ENCODE data around the gene GON4L.
"Not testable (repeated sequence)": the region's sequence is repeated elsewhere in the genome, so short reads cannot be mapped to it uniquely, and the experiment has no call there.

Gene GON4L

GRCh38 chr1:155873860-155874259 is 16.8 kb upstream of the GON4L start:
- peak; percentile 18 to 50 for DNase-seq

- no peak for DNase-seq
Measured at GRCh38 chr1:155872527-155872926, 15.5 kb upstream of the GON4L start.

- DNase-seq: peak; percentile 82 to 96
Measured at GRCh38 chr1:155871390-155871789, 14.4 kb upstream of the GON4L start.

- no peak for DNase-seq
Measured at GRCh38 chr1:155867766-155868165, 10.8 kb upstream of the GON4L start.

- no peak for DNase-seq
Measured at GRCh38 chr1:155864393-155864792, 7.4 kb upstream of the GON4L start.

- no peak for DNase-seq
Measured at GRCh38 chr1:155861896-155862295, 4.9 kb upstream of the GON4L start.

GRCh38 chr1:155860970-155861510 is 4.0 kb upstream of the GON4L start:
- DNase-seq: peak; percentile 55 to 62

- DNase-seq: peak; percentile 91 to 92
Measured at GRCh38 chr1:155859881-155860871, 3.2 kb upstream of the GON4L start.

GRCh38 chr1:155859234-155859829 is 2.3 kb upstream of the GON4L start, which contains the start of gene SYT11:
Gene SYT11 (plus strand): TSS chr1:155859567. CDS start chr1:155859762, 195 bp downstream.
- peak; percentile 98 to 99 for DNase-seq

GRCh38 chr1:155858800-155859233 is 1.8 kb upstream of the GON4L start:
- DNase-seq: peak; percentile 31 to 71

- no peak for DNase-seq
Measured at GRCh38 chr1:155856257-155856974, 598 bp downstream of the GON4L start.

- DNase-seq: no peak
Measured at GRCh38 chr1:155850345-155850744, 6.7 kb downstream of the GON4L start.

GRCh38 chr1:155847823-155848529 is 9.0 kb downstream of the GON4L start:
- DNase-seq: no peak

GRCh38 chr1:155844860-155845421 is 12.1 kb downstream of the GON4L start:
- no peak for DNase-seq

- no peak for DNase-seq
Measured at GRCh38 chr1:155840386-155840785, 16.6 kb downstream of the GON4L start.

GRCh38 chr1:155835548-155835947 is 21.5 kb downstream of the GON4L start:
- DNase-seq: no peak

GRCh38 chr1:155834927-155835399 is 22.1 kb downstream of the GON4L start:
- DNase-seq: not testable (repeated sequence)

GRCh38 chr1:155834296-155834926 is 22.6 kb downstream of the GON4L start:
- DNase-seq: no peak

GRCh38 chr1:155833665-155834295 is 23.2 kb downstream of the GON4L start:
- DNase-seq: no peak

GRCh38 chr1:155831279-155831976 is 25.6 kb downstream of the GON4L start:
- no peak for DNase-seq

Data from NCI-H446 (cell line).